ENCODE results near the gene CTXND1.

CTXND1 gene

DNA sequence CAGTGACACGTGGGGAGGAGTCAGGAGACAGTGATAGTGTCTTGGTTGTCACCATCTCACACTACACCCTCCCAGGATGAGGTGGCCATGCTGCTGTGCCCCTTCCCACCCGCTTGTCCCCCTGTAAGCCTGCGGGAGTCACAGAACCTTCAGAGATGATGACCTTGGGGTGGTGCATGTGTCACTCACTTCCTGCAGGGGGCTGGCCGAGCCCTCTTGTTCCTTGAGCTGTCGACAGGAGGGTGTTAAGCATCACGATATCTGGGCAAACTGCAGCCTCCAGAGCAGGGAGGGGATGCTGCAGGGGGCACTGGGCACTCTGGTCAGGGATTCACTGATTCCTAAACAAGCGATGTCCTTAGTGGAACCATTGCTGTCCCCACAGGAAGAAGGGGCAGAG is 71.5 kb downstream of the CTXND1 start:
- no peak for DNase-seq

DNA sequence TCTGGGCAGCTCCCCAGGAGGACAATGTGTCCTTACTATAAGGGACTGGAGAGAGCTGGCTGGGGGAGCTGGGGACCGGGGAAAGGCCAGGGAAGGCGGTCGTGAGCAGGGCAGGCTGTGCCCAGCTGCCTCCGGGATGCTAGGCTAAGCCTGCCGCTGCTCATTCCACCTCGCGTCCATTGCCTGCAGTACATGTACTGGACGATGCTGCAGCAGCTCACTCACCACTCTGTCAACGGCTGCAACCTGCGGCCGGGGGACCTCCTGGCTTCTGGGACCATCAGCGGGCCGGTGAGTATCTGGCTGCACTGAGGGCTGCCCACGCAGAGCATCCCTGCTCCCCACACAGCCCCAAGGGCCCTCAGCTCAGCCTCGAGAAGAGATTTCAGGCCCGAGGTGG is 72.1 kb downstream of the CTXND1 start:
- DNase-seq = no peak

DNA sequence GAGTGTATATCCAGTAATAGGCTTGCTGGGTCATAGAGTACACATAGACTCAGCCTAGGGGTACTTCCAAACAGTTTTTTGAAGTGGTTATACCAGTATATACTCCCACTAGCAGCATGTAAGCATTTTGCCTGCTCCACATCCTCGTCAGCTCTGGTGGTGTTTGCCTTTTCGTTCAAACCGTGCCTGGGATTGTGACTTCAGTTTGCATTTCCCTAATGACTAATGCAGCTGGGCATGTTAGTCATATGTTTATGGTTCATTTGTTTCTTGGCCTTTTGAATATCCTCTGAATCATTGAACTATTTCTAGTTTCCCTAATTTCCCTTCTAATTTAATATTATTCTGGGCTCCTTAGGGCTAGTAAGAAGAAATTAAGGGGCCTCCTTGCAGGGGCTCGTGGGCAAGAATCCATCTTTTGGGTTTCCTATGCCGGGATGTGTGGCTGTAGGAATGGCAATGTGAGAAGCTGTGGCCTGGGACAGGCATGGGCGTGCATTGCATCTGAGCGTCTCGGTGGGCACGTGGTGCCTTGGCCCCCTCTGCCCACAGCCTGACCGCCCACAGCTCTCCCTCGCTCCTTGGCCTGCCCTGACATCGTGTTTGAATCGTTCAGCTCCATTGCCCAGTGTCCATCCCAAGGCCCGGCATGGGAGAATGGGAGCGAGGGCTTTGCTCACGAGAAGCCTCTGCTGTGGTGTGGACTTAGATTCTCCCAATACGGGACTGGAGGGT is 72.8 kb downstream of the CTXND1 start:
- no peak for DNase-seq

DNA sequence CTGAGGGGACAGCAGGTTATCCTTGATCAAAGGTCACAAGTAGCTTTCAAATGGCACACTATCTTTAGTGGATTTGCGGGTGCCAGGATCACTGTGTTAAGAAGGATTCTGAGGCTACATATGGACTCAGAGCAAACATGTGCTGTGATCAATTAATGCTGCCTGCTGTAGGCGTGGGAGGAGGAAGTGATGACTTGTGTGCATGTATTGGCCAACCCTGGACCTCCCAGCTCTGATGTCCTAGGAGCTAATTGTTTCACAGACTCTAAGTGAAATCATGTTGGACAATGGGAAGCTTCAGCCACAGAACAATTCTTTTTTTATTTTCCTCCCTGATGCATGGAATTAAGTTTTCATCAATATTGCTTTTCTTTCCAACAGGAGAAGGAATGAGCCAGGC is 74.9 kb downstream of the CTXND1 start:
- DNase-seq = no peak

DNA sequence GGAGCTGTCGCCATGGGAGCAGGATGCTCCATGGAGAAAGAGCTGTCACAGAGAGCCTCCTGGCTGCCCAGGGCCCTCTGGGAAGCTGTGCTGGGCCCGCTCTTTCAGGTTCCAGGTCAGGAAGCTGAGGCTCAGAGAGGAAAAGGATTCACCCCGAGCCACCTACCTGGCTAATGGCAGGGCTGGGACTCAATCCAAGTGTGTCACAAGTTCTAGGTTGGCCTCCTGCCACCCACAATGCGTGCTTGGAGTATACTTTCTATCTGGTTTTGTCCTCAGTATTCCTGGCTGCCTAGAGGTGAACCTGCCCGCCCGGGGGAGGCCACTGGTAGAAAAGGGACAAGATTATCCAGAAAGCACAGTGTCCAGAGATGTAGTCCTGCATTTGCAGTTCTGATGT is 75.6 kb downstream of the CTXND1 start:
- DNase-seq = no peak

DNA sequence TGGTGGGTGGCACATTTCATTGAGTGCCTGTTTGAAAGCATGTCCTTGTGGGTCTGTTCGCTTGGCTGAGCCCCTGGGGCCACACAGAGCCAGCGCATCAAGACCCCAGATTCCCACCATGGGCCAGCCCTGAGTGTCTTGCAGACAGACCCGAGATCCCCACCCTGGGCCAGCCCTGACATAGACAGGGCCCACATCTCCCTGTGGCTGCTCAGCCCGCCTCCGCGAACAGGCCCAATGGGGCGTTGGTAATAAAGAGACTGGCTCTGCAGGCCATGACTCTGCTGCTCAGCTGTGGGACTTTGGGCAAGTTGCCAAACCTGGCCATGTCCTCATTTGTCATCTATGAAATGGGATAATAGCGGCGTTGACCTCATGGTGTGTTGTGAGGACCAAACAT is 76.6 kb downstream of the CTXND1 start:
- DNase-seq = no peak

DNA sequence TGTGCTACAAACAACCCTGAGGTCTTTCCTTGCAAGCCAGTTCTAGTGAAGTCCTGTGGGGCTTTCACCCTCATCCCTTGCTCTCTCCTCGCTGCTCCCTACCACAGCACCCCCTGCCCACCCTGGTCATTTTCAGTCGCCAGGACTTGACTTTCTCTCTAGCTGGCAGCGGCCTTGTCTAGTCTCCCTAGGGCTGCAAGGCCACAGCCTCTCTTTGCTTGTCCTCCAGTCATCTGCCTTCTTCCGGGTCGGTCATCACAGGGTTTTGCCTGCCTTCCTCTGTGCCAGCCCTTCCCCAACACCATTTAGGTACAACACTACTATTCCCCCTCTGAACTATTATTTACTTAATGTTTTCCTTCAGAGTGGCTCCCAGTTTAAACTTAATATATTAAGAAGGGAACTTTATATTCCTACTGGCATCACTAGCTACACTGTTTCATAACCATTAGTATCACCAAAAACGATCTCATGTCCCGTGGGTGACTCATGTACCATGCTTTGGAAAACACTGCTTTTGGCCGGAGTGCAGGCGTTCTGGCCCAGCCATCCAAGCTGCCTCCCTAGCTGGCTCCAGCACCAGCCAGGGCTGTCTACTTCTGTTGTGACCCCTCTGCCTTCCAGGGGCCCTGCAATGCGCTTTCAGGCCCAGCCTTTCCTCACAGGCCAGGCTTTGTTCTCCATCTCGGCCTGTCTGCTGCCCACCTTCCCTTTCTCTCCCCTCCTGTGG is 77.8 kb downstream of the CTXND1 start:
- DNase-seq = no peak

GRCh38 chr15:80173022-80173759 is 78.8 kb downstream of the CTXND1 start:
- peak; percentile 72 for DNase-seq

GRCh38 chr15:80172401-80172800 is 79.6 kb downstream of the CTXND1 start:
- no peak for DNase-seq

DNA sequence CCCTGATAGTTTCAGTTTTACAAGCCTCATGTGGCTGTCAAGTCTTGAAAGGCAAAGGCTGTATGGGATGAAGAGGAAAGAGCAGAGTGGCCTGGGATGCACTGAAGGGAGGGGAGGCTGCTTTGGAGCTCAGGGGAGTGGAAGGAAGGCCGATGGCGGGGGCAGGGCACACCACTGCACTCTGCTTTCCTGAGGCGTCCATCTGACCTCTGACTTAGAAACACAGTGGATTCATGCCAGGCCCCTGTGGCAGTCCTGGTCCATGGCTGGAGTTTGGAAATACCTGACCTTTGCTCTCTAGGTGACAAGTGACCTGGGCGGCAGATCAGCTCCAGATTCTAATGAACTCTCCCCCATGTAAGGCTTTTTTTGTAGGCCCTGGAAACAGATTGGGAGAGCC is 80.2 kb downstream of the CTXND1 start:
- no peak for DNase-seq

DNA sequence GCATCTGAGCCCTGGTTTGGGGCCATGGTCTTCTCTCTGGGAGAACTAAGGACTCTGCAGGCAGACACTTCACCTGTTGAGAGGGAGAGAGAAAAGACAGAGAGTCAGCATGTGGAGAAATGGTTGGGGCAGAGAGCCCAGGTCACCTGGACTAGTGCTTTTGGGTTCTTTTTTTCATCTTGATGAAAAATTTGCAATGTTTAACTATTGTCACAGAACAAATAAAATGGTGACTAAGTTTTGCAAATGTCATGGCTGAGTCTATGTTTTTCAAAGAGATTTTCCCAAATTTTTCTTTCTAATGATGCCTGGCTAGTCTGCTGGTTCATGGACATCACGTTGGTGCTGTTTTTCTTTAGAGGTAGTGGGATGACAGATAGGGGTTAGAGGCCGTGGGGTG is 81.4 kb downstream of the CTXND1 start:
- DNase-seq = no peak

GRCh38 chr15:80169768-80170357 is 82.2 kb downstream of the CTXND1 start:
- no peak for DNase-seq

GRCh38 chr15:80168421-80168820 is 83.6 kb downstream of the CTXND1 start:
- DNase-seq = no peak

DNA sequence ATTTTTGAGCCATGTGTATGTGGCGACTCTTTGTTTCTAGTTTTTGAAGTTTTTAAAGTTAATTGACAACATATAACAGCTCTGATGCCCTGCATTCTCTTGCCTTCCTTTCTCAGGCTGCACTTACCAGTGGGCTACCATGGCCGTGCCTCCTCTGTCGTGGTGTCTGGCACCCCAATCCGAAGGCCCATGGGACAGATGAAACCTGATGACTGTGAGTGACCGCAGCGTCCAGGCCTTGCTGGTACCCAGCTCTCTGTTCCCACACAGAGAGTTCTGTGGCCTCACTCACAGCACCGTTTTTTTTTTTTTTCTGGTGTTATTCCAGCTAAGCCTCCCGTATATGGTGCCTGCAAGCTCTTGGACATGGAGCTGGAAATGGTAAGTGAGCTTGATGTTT is 84.1 kb downstream of the CTXND1 start:
- DNase-seq = no peak

- no peak for DNase-seq
Measured at GRCh38 chr15:80163897-80164296, 88.1 kb downstream of the CTXND1 start.

DNA sequence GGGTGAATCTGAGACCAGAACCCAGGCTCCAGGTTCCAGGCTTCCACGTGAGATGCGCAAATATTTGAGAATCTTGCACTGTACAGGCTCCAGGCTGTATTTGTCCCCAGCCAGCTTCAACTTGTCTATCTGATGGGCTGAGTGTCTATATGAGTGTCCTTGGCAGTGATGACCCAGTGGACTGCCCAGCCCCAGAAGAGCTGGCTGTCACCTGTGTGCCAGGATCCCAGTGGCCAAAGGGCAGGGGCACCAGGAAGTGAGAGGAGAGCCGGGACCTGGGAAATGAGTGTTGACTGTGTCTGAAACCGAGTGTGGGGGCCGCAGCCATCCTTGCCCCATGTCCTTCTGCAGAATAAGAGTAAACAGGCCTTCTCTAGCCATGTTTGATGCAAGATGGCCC is 88.8 kb downstream of the CTXND1 start:
- DNase-seq = no peak

GRCh38 chr15:80162059-80162554 is 89.9 kb downstream of the CTXND1 start:
- DNase-seq = no peak

- no peak for DNase-seq
Measured at GRCh38 chr15:80161468-80162016, 90.5 kb downstream of the CTXND1 start.

DNA sequence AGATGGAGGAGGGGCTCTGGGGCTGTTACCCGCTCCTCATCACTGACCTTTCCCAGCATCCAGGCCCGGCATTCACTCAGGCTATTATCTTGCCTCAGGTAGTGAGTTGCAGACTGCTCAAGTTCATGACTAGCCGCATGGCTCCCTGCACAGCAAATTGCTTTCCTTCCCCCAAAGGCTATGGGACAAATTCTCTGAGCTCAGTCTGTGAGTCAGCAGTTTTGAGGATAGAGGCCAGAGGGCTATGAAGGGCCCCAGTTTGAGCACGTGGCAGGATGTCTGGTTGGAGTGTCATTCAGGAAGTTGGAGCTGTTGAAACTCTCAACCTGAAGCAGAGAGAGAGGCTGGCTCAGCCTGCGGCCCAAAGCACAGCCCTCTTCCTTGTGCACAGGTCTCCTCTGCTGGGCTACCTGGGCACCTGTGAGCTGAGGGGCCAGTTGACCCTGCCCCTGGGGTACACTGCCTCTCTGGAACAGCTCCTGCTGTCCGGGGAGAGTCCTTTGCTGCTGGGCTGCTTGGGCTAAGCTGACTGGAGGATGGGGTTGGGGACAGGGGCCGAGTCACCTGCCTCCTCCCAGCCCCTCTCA is 91.3 kb downstream of the CTXND1 start:
- DNase-seq = no peak

DNA sequence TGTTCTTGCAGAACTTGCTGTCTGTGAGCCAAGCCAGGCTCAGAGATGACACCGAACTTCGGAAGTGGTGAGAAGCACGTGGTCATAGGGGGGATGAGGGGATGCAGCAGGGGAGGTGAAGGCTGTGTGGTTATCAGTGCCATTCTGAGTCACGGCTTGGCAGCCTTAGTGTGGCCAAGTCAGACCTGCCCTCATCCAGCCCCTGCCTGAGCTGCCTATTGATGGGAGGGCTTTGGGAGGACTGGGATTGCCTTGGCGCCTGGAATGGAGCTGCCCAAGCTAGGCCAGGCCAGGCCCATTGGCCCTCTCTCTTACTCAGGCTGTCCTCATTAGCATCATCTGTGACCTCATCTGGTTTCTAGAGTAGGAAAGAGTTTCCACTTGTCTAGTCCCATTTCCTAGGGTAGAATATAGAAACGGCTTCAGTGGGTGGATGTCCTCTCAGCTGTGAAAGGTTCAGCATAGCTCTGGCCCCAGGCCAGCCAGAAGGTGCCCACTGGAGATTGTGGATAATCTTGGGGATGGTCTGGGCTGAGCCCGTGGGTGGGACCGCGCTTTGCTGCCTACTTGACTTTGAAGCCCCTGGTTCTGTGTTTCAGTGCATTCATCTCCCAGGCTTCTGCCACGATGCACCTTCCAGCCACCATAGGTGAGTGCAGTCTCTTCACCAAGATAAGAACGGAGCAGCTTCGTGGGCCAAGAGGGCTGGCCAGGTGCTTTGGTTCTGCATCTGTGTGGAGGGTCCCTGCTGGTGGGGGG is 92.0 kb downstream of the CTXND1 start:
- no peak for DNase-seq

- DNase-seq = no peak
Measured at GRCh38 chr15:80159301-80159700, 92.7 kb downstream of the CTXND1 start.

DNA sequence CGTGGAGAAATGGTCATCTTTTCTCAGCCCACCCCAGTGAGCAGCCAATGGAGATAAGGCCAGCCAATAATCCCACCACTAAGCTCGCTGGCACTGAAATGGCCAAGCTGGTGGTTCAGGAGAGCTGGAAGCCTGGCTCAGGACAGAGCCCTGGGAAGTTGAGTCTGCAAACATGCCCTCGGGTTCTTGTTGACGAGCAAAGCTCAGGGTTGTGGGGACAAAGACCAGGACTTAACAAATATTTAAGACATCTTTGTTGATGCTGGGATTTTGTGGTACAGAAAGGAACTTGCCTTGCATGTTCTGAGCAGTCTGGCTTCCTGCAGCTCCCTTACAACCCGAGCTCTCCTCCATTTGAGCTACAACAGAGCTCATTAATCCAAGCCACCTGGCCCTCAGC is 94.8 kb downstream of the CTXND1 start:
- no peak for DNase-seq
